H1 (cell line): ENCODE measurements around the gene CNPY4.

ENCODE experiments used
- POLR2A ChIP-seq, 2 experiments: IDR thresholded peaks; 1 replicate in 1 of 2; 2 replicates in 1 of 2; pipeline ENCODE4 v1.6.1; 2011; ENCODE audit warnings: low read depth in 2 of 2, low read length in 2 of 2, mild to moderate bottlenecking in 2 of 2; ENCODE audit errors: control extremely low read depth in 1 of 2
- POLR2AphosphoS5 ChIP-seq: IDR thresholded peaks from 2 replicates; pipeline ENCODE4 v1.6.1; 2011; ENCODE audit warnings: low read depth, low read length
- YY1 ChIP-seq: IDR thresholded peaks from 2 replicates; pipeline ENCODE4 v1.6.1; 2011; ENCODE audit warnings: low read depth, mild to moderate bottlenecking, low read length
- TF ChIP-seq, protein P1 (sequence below), 3 experiments: IDR thresholded peaks; 1 replicate in 2 of 3; 2 replicates in 1 of 3; pipeline versions ENCODE4 v1.5.1 to v1.6.1; 2011; ENCODE audit warnings: low read length in 3 of 3, mild to moderate bottlenecking in 3 of 3, inconsistent platforms in 2 of 3, low read depth in 1 of 3, moderate library complexity in 1 of 3; ENCODE audit not compliant: insufficient read depth in 1 of 3; ENCODE audit errors: control extremely low read depth in 1 of 3

DNA sequence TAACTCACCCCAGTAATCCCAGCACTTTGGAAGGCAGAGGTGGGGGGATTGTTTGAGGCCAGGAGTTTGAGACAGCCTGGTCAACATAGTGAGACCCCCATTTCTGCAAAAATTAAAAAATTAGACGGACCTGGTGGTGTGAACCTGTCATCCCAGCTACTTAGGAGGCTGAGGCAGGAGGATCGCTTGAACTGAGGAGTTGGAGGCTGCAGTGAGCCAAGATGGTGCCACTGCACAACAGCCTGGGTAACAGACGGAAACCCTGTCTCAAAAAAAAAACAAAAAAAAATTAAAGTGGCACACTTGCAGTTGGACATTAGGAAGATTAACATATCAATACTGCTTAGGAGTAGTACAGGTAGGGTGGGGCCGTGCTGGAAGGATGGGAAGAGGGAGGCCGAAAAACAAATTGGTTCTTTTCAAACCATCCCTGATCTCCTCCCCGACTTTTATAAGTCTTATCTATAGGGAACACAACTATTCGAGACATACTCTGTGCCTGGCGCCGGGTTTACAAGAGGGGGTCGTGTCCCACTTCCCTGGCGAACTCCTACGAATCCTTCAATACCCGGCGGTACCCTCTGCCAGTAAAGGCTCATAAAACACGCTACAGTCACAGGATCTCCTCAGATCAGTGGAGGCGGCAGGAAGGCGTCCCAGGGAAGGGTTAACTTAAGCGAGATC, 904 bp upstream of the CNPY4 start:
- TF ChIP-seq POLR2AphosphoS5 (no peak), POLR2A (IDR thresholded peaks at IDR 0.05; ENCODE audit: control extremely low read depth in 1 of 2, low read depth in 2 of 2, low read length in 2 of 2) (no peak), YY1 (no peak)
- TF ChIP-seq, protein P1, sequence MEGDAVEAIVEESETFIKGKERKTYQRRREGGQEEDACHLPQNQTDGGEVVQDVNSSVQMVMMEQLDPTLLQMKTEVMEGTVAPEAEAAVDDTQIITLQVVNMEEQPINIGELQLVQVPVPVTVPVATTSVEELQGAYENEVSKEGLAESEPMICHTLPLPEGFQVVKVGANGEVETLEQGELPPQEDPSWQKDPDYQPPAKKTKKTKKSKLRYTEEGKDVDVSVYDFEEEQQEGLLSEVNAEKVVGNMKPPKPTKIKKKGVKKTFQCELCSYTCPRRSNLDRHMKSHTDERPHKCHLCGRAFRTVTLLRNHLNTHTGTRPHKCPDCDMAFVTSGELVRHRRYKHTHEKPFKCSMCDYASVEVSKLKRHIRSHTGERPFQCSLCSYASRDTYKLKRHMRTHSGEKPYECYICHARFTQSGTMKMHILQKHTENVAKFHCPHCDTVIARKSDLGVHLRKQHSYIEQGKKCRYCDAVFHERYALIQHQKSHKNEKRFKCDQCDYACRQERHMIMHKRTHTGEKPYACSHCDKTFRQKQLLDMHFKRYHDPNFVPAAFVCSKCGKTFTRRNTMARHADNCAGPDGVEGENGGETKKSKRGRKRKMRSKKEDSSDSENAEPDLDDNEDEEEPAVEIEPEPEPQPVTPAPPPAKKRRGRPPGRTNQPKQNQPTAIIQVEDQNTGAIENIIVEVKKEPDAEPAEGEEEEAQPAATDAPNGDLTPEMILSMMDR (IDR thresholded peaks at IDR 0.05; ENCODE audit: control extremely low read depth in 1 of 3, insufficient read depth in 1 of 3, low read depth in 1 of 3, low read length in 3 of 3), result no peak
